GM12878 (cell line): ENCODE data around the gene CD2. TPM values are rescaled to one million over a fixed set of nuclear protein-coding genes. Genes with fewer than 3 reads are reported as not detected.
A peak's percentile ranks its signal among the peaks of the same experiment; 100 is the strongest.

Experiments
- BHLHE40 ChIP-seq, 2 experiments: fragments of 450-650 bp in 1 of 2; IDR thresholded peaks; 2 replicates each; pipeline ENCODE4 v1.6.1; 2011 to 2017; ENCODE audit warnings: low read depth in 2 of 2, borderline replicate concordance in 1 of 2, improper control_type of control experiment in 1 of 2, low read length in 1 of 2, mild to moderate bottlenecking in 1 of 2
- HCFC1 ChIP-seq: fragments of 150-350 bp; IDR thresholded peaks from 2 replicates; pipeline ENCODE4 v1.6.1; 2014; ENCODE audit warnings: low read length
- MTA2 ChIP-seq: fragments of 450-650 bp; IDR thresholded peaks from 2 replicates; pipeline ENCODE4 v1.6.1; 2016; ENCODE audit warnings: low read depth, mild to moderate bottlenecking, moderate library complexity
- MYC ChIP-seq: IDR thresholded peaks from 2 replicates; pipeline ENCODE4 v1.6.1; 2011; ENCODE audit warnings: mild to moderate bottlenecking, low read length, moderate library complexity, inconsistent platforms; ENCODE audit not compliant: insufficient read depth, insufficient replicate concordance, insufficient read length, severe bottlenecking
- RFX5 ChIP-seq: IDR thresholded peaks from 2 replicates; pipeline ENCODE4 v1.6.1; 2011; ENCODE audit warnings: low read depth, low read length, improper control_type of control experiment
- SIN3A ChIP-seq: IDR thresholded peaks from 2 replicates; pipeline ENCODE4 v1.6.1; 2012; ENCODE audit warnings: low read depth, low read length, improper control_type of control experiment
- polyA plus RNA-seq, 11 experiments: library from polyadenylated mRNA; depleted of rRNA in 4 of 11; unstranded in 6 of 11; stranded (reverse) in 5 of 11; fragments of >200 nt; fragmentation: Nextera tagmentation in 4 of 11; fragmentation: Illumina TruSeq in 1 of 11; extraction: Ambion mirVana in 4 of 11; extraction: Trizol in 1 of 11; gene quantifications; 1 replicate in 1 of 11; 2 replicates in 10 of 11; pipeline versions ENCODE4 v1.2.1 to v1.2.3, GENCODE V29; 2011 to 2016; ENCODE audit warnings: inconsistent platforms in 2 of 11, missing spikeins in 2 of 11, low read depth in 1 of 11
- total RNA-seq, 4 experiments: library from RNA; depleted of rRNA in 3 of 4; stranded (reverse); fragments of >200 nt in 3 of 4; fragmentation: Illumina TruSeq in 1 of 4; extraction: Trizol in 1 of 4; gene quantifications; 2 replicates each; pipeline versions ENCODE4 v1.2.1 to v1.2.3, GENCODE V29; 2013 to 2021
- TF ChIP-seq, protein P1 (sequence below): fragments of 450-650 bp; conservative IDR thresholded peaks from 2 replicates; pipeline ENCODE4 v1.6.1; 2017; ENCODE audit warnings: mild to moderate bottlenecking, moderate library complexity
- TF ChIP-seq, protein P2 (sequence below): fragments of 150-350 bp; IDR thresholded peaks from 2 replicates; pipeline ENCODE4 v1.6.1; 2014; ENCODE audit warnings: mild to moderate bottlenecking, low read depth, low read length

Gene CD2
- total and polyA plus RNA-seq, 10 of the 15 experiments (the other 5 are each of a cell fraction or from before 2014, with no cell fraction given): 0.15 to 4.3 (median 2.8) TPM

DNA sequence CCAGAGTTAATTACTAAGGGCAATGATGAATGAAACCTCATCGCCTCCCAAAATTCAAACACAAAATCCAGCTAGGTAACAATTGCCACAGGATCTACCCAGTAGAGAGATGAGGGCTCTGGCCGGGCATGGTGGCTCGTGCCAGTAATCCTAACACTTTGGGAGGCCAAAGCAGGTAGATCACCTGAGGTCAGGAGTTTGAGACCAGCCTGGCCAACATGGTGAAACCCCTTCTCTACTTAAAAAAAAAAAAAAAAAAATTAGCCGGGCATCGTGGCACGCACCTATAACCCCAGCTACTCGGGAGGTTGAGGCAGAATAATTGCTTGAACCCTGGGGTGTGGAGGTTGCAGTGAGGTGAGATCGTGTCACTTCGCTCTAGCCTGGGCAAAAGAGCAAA is 15.8 kb downstream of the CD2 start (continued):
- TF ChIP-seq BHLHE40 (IDR thresholded peaks at IDR 0.05; ENCODE audit: borderline replicate concordance in 1 of 2, low read depth in 2 of 2, low read length in 1 of 2) (no peak; a peak in 1 of 4 replicates), HCFC1 (no peak), MYC (no peak), RFX5 (no peak), SIN3A (no peak), MTA2 (0 out of 2 replicates have a peak, but pooled peaks have one; percentile 2)
- TF ChIP-seq, protein P1, sequence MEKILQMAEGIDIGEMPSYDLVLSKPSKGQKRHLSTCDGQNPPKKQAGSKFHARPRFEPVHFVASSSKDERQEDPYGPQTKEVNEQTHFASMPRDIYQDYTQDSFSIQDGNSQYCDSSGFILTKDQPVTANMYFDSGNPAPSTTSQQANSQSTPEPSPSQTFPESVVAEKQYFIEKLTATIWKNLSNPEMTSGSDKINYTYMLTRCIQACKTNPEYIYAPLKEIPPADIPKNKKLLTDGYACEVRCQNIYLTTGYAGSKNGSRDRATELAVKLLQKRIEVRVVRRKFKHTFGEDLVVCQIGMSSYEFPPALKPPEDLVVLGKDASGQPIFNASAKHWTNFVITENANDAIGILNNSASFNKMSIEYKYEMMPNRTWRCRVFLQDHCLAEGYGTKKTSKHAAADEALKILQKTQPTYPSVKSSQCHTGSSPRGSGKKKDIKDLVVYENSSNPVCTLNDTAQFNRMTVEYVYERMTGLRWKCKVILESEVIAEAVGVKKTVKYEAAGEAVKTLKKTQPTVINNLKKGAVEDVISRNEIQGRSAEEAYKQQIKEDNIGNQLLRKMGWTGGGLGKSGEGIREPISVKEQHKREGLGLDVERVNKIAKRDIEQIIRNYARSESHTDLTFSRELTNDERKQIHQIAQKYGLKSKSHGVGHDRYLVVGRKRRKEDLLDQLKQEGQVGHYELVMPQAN: 0 out of 2 replicates have a peak, but pooled peaks have one; percentile 38
- TF ChIP-seq, protein P2, sequence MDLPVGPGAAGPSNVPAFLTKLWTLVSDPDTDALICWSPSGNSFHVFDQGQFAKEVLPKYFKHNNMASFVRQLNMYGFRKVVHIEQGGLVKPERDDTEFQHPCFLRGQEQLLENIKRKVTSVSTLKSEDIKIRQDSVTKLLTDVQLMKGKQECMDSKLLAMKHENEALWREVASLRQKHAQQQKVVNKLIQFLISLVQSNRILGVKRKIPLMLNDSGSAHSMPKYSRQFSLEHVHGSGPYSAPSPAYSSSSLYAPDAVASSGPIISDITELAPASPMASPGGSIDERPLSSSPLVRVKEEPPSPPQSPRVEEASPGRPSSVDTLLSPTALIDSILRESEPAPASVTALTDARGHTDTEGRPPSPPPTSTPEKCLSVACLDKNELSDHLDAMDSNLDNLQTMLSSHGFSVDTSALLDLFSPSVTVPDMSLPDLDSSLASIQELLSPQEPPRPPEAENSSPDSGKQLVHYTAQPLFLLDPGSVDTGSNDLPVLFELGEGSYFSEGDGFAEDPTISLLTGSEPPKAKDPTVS: no peak
